HUES48 (cell line): ENCODE results near the gene RAB30.
"Not testable (repeated sequence)": the region's sequence is repeated elsewhere in the genome, so short reads cannot be mapped to it uniquely, and the experiment has no call there.

Experiments
- H3K27ac ChIP-seq: one replicate; pipeline ENCODE4 v1.7.0; 2013; ENCODE audit warnings: low read depth, low read length, inconsistent platforms
- H3K27me3 ChIP-seq: 2 replicates; pipeline ENCODE4 v1.6.1; 2013; ENCODE audit warnings: mild to moderate bottlenecking, low read length; ENCODE audit not compliant: control insufficient read depth, insufficient read depth
- H3K36me3 ChIP-seq: 2 replicates; pipeline ENCODE4 v1.6.1; 2013; ENCODE audit warnings: low read length; ENCODE audit not compliant: control insufficient read depth, insufficient read depth
- H3K4me1 ChIP-seq: 2 replicates; pipeline ENCODE4 v1.6.1; 2013; ENCODE audit warnings: mild to moderate bottlenecking, low read length; ENCODE audit not compliant: control insufficient read depth, insufficient read depth
- H3K4me3 ChIP-seq: 2 replicates; pipeline ENCODE4 v1.5.1; 2013; ENCODE audit warnings: mild to moderate bottlenecking, low read depth, low read length
- H3K9ac ChIP-seq: 2 replicates; pipeline ENCODE4 v1.6.1; 2013; ENCODE audit warnings: mild to moderate bottlenecking, low read depth, low read length, moderate library complexity
- H3K9me3 ChIP-seq: 2 replicates; pipeline ENCODE4 v1.6.1; 2013; ENCODE audit warnings: low read length; ENCODE audit not compliant: control insufficient read depth, insufficient read depth

Gene RAB30

DNA sequence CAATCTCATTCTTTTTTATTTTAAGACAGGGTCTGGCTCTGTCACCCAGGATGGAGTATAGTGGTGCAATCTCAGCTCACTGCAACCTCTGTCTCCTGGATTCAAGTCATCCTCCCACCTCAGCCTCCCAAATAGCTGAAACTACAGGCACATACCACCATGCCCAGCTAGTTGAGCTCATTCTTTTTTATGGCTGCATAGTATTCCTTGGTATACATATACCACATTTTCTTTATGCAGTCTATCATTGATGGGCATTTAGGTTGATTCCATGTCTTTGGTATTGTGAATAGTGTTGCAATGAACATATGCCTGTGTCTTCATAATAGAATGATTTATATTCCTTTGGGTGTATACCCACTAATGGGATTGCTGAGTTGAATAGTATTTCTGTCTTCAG, 109.7 kb downstream of the RAB30 start:
- H3K27me3 ChIP-seq, H3K4me3 ChIP-seq, H3K27ac ChIP-seq, H3K4me1 ChIP-seq, H3K36me3 ChIP-seq, H3K9me3 ChIP-seq, H3K9ac ChIP-seq: not testable (repeated sequence)

GRCh38 chr11:82960779-82961143, 110.9 kb downstream of the RAB30 start:
- Histone ChIP-seq H3K36me3 (no peaks in the 10 kb centered on the region), H3K9ac (no peak overlapping the region), H3K4me1 (peaks cover 1% of the 10 kb centered on the region; the same call in 1 of the 2 replicates), H3K27ac (no peak overlapping the region), H3K27me3 (no peaks in the 10 kb centered on the region), H3K4me3 (no peak overlapping the region), H3K9me3 (no peaks in the 10 kb centered on the region)

DNA sequence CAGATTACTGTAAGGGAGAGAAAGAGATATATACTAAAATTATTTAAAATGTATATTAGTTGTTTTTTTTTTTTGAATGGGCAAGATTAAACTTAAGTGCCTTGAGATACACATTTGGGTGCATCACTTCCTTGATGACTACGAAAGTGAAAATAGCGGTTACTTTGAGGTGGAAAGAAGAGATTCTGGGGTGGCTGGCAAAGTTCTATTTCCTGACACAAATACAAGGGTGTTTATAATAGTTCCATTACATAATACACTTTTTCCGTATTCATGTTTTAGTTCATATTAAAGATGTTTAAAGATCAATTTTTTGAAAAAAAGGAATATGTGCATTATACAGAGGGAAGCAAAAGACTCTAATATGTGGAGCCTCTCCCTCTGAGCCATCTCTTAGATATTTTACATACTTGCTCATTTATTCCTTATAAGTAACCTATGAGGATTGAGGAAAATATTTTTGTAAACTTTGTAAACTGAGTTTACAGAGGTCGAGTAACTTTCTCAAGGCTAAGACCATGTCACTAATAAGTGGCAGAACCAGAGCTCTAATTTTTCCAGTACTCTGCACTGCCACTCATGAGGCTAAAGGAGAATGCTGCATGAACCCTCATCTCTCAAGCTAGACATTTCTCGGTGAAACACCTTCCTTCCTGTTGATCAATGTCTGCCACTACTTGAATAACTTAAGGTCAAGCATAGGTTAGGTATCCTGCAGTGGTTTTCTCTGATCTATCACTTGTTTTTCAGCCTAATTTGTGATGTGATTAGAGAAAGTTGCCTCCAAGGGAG, 111.5 kb downstream of the RAB30 start:
- Histone ChIP-seq H3K4me3 (no peak overlapping the region), H3K9ac (no peak overlapping the region), H3K36me3 (no peaks in the 10 kb centered on the region), H3K4me1 (peaks cover 6% of the 10 kb centered on the region; the same call in 1 of the 2 replicates), H3K27ac (no peak overlapping the region), H3K27me3 (no peaks in the 10 kb centered on the region), H3K9me3 (no peaks in the 10 kb centered on the region)

DNA sequence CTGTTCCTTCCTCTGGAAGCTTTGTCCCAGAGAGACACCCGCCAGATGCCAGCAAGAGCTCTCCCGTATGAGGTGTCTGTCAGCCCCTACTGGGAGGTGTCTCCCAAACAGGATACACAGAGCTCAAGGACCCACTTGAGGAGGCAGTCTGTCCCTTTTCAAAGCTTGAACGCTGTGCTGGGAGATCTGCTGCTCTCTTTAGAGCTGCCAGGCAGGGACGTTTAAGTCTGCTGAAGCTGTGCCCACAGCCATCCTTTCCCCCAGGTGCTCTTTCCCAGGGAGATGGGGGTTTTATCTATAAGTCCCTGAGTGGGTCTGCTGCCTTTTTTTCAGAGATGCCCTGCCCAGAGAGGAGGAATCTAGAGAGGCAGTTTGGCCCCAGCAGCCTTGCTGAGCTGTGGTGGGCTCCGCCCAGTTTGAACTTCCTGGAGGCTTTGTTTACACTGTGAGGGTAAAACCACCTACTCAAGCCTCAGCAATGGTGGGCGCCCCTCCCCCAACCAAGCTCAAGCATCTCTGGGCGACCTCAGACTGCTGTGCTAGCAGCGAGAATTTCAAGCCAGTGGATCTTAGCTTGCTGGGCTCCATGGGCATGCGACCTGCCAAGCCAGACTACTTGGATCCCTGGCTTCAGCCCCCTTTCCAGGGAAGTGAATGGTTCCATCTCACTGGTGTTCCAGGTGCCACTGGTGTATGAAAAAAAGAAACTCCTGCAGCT, 115.8 kb downstream of the RAB30 start:
- peak overlapping the region; percentile 40 for H3K27ac ChIP-seq
- H3K9ac ChIP-seq, H3K36me3 ChIP-seq, H3K27me3 ChIP-seq, H3K9me3 ChIP-seq, H3K4me3 ChIP-seq, H3K4me1 ChIP-seq: not testable (repeated sequence)

DNA sequence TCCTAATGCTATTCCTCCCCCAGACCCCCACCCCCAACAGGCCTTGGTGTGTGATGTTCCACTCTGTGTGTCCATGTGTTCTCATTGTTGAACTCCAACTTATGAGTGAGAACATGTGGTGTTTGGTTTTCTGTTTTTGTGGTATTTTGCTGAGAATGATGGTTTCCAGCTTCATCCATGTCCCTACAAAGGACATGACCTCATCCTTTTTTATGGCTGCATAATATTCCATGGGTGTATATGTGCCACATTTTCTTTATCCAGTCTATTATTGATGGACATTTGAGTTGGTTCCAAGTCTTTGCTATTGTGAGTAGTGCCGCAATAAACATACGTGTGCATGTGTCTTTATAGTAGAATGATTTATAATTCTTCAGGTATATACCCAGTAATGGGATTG, 121.2 kb downstream of the RAB30 start:
- H3K4me1 ChIP-seq, H3K27ac ChIP-seq, H3K36me3 ChIP-seq, H3K9ac ChIP-seq, H3K27me3 ChIP-seq, H3K4me3 ChIP-seq, H3K9me3 ChIP-seq: not testable (repeated sequence)

DNA sequence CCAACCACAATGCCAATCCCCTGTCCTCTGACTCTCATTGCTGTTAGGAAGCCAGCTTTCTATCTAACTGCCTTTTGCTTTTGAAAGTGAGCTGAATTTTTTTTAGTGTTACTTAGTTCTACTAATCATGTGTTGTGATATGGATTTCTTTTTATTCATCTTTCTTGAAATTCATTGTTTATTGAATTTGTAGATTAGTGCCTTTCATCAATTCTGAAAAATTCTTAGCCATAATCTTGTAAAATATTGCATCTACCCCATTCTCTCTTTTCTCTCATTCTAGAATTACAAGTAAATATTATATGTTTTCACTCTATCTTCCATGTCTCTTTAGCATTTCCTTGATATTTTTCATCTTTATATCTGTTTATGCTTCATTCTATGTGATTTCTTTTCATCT, 122.3 kb downstream of the RAB30 start:
- no peaks in the 10 kb centered on the region for H3K27me3 ChIP-seq
- no peaks in the 10 kb centered on the region for H3K9me3 ChIP-seq
- no peak overlapping the region for H3K9ac ChIP-seq
- no peak overlapping the region for H3K27ac ChIP-seq
- no peak overlapping the region for H3K4me3 ChIP-seq
- H3K4me1 ChIP-seq = no peaks in the 10 kb centered on the region
- no peaks in the 10 kb centered on the region for H3K36me3 ChIP-seq

- no peak overlapping the region for H3K4me3 ChIP-seq
- no peaks in the 10 kb centered on the region for H3K27me3 ChIP-seq
- H3K9me3 ChIP-seq = no peaks in the 10 kb centered on the region
- H3K27ac ChIP-seq = no peak overlapping the region
- no peak overlapping the region for H3K9ac ChIP-seq
- H3K36me3 ChIP-seq = no peaks in the 10 kb centered on the region
- H3K4me1 ChIP-seq = no peaks in the 10 kb centered on the region
Measured at GRCh38 chr11:82945682-82946081, 126.0 kb downstream of the RAB30 start.

DNA sequence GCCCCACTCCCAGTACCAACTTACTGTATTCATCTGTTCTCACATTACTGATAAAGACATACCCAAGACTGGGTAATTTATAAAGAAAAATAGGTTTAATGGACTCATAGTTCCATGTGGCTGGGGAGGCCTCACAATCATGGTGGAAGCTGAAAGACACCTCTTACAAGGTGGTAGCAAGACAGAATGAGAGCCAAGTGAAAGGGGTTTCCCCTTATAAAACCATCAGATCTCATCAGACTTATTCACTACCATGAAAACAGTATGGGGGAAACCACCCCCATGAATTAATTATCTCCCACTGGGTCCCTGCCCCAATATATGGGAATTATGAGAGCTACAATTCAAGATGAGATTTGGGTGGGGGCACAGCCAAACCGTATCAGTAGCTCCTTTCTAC, 126.7 kb downstream of the RAB30 start:
- H3K27ac ChIP-seq, H3K9me3 ChIP-seq, H3K27me3 ChIP-seq, H3K4me1 ChIP-seq, H3K4me3 ChIP-seq, H3K36me3 ChIP-seq, H3K9ac ChIP-seq: not testable (repeated sequence)

DNA sequence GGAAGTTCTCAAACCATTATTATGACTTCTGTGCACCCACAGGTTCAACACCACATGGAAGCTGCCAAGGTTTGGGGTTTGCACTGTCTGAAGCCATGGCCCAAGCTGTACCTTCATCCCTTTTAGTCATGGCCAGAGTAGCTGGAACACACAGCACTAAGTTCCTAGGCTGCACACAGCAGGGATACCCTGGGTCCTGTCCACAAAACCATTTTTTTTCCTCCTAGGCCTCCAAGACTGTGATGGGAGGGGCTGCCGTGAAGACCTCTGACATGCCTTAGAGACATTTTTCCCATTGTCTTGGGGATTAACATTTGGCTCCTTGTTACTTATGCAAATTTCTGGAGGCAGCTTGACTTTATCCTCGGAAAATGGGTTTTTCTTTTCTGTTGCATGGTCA, 127.5 kb downstream of the RAB30 start:
- no peaks in the 10 kb centered on the region for H3K27me3 ChIP-seq
- H3K4me3 ChIP-seq = no peak overlapping the region
- H3K9me3 ChIP-seq = no peaks in the 10 kb centered on the region
- no peaks in the 10 kb centered on the region for H3K36me3 ChIP-seq
- H3K27ac ChIP-seq = no peak overlapping the region
- no peak overlapping the region for H3K9ac ChIP-seq
- no peaks in the 10 kb centered on the region for H3K4me1 ChIP-seq

DNA sequence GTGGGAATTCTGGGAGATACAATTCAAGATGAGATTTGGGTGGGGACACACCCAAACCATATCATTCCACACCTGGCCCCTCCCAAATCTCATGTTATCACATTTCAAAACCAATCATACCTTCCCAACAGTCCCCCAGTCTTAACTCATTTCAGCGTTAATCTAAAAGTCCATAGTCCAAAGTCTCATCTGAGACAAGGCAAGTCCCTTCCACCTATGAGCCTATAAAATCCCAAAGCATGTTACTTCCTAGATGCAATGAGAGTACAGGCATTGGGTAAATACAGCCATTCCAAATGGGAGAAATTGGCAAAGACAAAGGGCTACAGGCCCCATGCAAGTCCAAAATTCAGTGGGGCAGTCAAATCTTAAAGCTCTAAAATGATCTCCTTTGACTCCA, 128.3 kb downstream of the RAB30 start:
- H3K27ac ChIP-seq, H3K9me3 ChIP-seq, H3K4me3 ChIP-seq, H3K9ac ChIP-seq, H3K36me3 ChIP-seq, H3K4me1 ChIP-seq, H3K27me3 ChIP-seq: not testable (repeated sequence)

GRCh38 chr11:82942376-82942775, 129.3 kb downstream of the RAB30 start:
- Histone ChIP-seq H3K27ac (no peak overlapping the region), H3K36me3 (no peaks in the 10 kb centered on the region), H3K27me3 (no peaks in the 10 kb centered on the region), H3K4me1 (no peaks in the 10 kb centered on the region), H3K4me3 (no peak overlapping the region), H3K9ac (no peak overlapping the region), H3K9me3 (no peaks in the 10 kb centered on the region)
